Measurements from ENCODE around the gene RCSD1.

DNA sequence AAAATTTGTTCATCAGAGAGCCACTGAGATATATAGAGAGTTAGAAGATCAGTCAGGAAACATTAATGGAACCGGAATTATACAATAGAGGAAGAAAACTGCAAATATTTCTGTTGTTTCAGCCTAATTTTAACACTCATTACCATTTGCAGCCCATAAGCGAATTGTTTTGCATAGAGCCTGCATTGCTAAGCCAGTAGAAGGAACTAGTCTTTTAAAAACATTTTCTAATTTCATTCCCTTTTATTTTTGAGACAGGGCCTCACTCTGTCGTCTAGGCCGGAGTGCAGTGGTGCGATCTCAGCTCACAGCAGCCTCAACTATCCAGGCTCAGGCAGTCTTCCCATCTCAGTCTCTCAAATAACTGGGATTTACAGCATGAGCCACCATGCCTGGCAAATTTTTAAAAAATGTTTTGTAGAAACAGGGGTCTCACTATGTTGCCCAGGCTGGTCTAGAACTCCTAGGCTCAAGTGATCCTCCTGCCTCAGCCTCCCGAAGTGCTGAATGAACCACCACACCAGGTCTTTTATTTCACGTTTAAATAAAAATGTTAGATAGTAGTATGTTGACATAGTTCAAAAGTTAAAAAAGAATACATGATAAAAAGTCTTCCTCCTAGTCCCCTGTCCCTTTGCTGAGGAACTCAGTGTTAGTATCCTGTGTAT is 117.1 kb downstream of the RCSD1 start:
- TF ChIP-seq, protein P1, sequence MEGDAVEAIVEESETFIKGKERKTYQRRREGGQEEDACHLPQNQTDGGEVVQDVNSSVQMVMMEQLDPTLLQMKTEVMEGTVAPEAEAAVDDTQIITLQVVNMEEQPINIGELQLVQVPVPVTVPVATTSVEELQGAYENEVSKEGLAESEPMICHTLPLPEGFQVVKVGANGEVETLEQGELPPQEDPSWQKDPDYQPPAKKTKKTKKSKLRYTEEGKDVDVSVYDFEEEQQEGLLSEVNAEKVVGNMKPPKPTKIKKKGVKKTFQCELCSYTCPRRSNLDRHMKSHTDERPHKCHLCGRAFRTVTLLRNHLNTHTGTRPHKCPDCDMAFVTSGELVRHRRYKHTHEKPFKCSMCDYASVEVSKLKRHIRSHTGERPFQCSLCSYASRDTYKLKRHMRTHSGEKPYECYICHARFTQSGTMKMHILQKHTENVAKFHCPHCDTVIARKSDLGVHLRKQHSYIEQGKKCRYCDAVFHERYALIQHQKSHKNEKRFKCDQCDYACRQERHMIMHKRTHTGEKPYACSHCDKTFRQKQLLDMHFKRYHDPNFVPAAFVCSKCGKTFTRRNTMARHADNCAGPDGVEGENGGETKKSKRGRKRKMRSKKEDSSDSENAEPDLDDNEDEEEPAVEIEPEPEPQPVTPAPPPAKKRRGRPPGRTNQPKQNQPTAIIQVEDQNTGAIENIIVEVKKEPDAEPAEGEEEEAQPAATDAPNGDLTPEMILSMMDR (conservative IDR thresholded peaks at IDR 0.05; ENCODE audit: low read depth, low read length) = no peak
- TF ChIP-seq CEBPB (IDR thresholded peaks at IDR 0.05; ENCODE audit: low read depth, low read length) = no peak
- no peak for TF ChIP-seq RFX5 (IDR thresholded peaks at IDR 0.05; ENCODE audit: low read depth, low read length)
- no peak for TF ChIP-seq RCOR1 (IDR thresholded peaks at IDR 0.05; ENCODE audit: insufficient replicate concordance, low read length)
- TF ChIP-seq, protein P2, sequence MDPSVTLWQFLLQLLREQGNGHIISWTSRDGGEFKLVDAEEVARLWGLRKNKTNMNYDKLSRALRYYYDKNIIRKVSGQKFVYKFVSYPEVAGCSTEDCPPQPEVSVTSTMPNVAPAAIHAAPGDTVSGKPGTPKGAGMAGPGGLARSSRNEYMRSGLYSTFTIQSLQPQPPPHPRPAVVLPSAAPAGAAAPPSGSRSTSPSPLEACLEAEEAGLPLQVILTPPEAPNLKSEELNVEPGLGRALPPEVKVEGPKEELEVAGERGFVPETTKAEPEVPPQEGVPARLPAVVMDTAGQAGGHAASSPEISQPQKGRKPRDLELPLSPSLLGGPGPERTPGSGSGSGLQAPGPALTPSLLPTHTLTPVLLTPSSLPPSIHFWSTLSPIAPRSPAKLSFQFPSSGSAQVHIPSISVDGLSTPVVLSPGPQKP (IDR thresholded peaks at IDR 0.05; ENCODE audit: borderline replicate concordance, low read depth, low read length) = no peak

Measured in IMR-90 (cell line).